ENCODE results near the gene MTHFD2L.

MTHFD2L gene

DNA sequence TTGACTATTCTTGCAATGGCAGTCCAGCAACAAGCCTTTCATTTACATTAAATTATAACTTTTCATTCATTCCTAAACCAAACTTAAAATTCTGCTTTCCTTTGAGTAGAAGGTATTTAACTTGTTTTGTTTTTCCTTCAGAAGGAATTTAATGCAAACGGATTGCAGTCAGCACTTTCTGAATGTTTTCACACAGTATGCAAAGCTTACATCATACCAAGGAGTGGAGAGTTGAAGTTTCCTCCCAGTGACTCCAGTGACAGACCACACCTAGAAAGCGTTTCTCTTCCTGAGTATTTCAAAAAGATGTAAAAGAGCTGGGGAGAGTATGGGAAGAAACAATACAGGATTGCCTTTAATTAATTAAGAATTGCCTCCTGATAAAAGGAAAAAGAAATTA, 158.5 kb downstream of the MTHFD2L start:
- no peak overlapping the region for H3K4me3 Mint-ChIP-seq
- H3K4me1 Mint-ChIP-seq, result no peaks in the 10 kb centered on the region
- no peaks in the 10 kb centered on the region for H3K36me3 Mint-ChIP-seq
- H3K9me3 Mint-ChIP-seq, result no peaks in the 10 kb centered on the region
- H3K27me3 Mint-ChIP-seq, result no peaks in the 10 kb centered on the region
- H3K27ac Mint-ChIP-seq, result no peak overlapping the region

DNA sequence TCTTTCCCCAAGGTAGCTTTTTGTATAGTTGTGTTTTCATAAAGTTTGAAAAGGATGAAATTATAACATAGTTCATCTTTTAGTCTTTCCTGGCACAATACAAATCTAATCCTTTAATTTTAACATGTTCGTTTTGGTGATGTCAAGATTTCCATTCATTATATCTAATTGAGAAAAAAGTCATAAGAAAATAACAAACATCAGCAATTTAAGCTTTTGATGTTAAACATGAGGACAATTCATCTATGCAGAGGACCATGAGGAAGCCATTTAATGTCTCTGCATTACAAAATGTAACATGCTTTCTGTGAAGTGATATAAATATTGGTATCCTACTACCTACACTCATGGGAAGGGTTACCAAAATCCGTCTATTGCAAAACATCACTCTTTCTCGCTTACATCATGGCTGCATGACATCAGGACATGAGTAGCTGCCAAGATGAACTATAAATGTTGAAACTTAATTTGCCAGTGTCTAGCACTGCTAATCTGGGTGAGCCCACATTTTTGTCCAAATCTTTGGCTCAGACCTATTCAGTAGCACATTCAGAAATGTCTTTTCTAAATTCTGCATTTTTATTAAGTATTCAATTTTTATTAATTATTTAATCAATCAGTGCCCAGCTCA, 159.8 kb downstream of the MTHFD2L start:
- no peaks in the 10 kb centered on the region for H3K36me3 Mint-ChIP-seq
- H3K27me3 Mint-ChIP-seq, result no peaks in the 10 kb centered on the region
- no peaks in the 10 kb centered on the region for H3K4me1 Mint-ChIP-seq
- no peaks in the 10 kb centered on the region for H3K9me3 Mint-ChIP-seq
- no peak overlapping the region for H3K27ac Mint-ChIP-seq
- H3K4me3 Mint-ChIP-seq, result no peak overlapping the region

DNA sequence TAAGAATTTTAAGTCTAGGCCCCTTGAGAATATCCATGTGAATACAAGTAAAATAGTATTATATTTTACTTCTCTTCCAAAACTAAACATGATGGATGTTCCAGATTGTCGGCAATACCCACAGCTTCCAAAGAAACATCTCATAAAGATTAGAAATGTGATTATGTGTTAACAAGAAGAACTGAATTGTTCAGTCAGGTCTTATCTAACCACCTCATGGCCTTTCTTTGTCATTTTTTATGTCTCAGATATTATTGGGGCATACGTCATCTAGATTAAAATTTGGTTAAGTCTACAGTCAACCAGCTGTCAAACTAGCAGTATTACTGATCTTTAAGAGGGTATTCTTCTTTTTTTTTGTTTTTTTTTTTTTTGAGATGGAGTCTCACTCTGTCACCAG, 160.4 kb downstream of the MTHFD2L start:
- H3K4me1 Mint-ChIP-seq, result no peaks in the 10 kb centered on the region
- no peaks in the 10 kb centered on the region for H3K27me3 Mint-ChIP-seq
- no peaks in the 10 kb centered on the region for H3K36me3 Mint-ChIP-seq
- no peak overlapping the region for H3K27ac Mint-ChIP-seq
- no peaks in the 10 kb centered on the region for H3K9me3 Mint-ChIP-seq
- no peak overlapping the region for H3K4me3 Mint-ChIP-seq

DNA sequence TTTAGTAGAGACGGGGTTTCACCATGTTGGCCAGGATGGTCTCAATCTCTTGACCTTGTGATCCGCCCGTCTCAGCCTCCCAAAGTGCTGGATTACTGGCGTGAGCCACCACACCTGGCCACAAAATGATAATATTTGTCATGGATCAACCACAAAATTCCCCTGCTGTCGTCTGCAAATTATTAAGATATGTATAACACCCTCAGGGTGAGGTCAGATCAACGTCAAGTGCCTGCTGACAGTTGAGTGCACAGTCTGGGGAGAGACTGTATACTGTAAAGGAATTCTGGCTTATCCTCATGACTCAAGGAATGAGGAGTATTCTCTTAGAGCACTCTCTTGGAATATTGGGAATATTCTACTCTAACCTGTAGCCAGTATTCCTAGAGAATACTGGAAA, 161.6 kb downstream of the MTHFD2L start:
- Mint-ChIP-seq H3K27me3 (peaks cover 4% of the 10 kb centered on the region), H3K36me3 (no peaks in the 10 kb centered on the region), H3K27ac (no peak overlapping the region), H3K4me1 (no peaks in the 10 kb centered on the region), H3K9me3 (no peaks in the 10 kb centered on the region), H3K4me3 (no peak overlapping the region)

DNA sequence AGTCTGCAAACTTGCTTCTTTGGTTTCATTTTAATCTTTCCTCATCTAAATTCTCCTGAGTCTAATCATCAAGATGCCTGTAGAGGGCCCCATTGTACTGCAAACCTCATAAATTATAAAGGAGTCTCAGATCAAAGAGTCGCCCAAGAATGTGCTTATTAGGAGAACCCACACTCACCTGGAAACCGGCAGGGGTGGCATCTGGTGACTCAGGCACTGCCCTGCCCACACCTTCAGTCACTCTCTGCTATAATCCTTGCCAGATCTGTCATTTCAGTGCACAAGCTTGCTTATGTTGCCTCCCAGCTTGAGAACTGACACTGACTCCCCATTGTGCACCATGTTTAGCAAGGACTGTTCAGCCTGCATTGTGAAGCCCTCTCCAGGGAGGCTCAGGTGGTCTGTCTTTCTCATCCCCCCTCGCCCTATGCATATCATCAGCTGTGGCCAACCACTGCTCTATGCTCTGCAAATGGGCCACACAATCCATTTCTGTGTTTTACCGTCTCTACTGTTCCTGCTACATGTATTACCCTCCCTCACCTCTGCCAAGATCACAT, 162.7 kb downstream of the MTHFD2L start:
- Mint-ChIP-seq H3K4me1 (no peaks in the 10 kb centered on the region), H3K27me3 (peaks cover 4% of the 10 kb centered on the region), H3K9me3 (no peaks in the 10 kb centered on the region), H3K4me3 (no peak overlapping the region), H3K36me3 (no peaks in the 10 kb centered on the region), H3K27ac (no peak overlapping the region)

DNA sequence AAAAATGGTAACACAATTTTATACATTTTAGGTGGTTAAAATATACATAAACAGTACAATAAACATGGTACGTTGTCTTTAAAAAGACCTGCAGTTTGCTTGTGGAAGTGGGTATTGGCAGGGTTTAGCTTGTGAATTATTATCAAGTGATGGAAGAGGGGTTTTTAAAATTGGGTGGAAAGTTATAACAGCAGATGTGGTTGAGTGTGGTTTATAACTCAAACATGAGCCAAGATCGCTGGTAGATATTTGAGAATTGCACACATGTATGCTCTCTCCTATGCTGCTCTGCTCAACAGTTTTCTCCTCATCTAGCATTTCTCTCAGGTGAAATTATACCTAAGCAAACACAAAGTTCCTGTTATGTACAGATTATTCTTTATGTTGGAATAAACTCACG, 164.4 kb downstream of the MTHFD2L start:
- H3K4me3 Mint-ChIP-seq, result no peak overlapping the region
- H3K9me3 Mint-ChIP-seq, result no peaks in the 10 kb centered on the region
- H3K27ac Mint-ChIP-seq, result no peak overlapping the region
- H3K36me3 Mint-ChIP-seq, result no peaks in the 10 kb centered on the region
- peaks cover 4% of the 10 kb centered on the region for H3K27me3 Mint-ChIP-seq
- H3K4me1 Mint-ChIP-seq, result no peaks in the 10 kb centered on the region

DNA sequence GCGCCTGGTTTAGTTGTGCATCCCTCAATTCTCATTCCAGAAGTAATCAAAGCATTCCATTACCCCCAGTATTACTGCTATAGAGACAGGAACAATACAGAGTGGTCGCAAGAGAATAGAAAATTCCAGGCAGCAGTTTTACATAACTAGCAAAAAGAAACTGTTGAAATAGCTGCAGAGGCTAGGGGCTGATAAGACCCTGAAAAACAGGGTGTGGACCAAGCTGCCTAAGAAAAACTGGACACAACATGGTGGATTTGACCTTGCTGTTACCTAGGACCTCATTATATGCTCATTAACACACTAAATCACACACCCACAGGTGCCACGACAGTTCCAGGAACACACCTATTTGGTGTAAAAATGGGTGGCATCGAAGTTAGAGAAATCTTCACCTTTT, 165.7 kb downstream of the MTHFD2L start:
- no peaks in the 10 kb centered on the region for H3K4me1 Mint-ChIP-seq
- H3K27me3 Mint-ChIP-seq, result peaks cover 8% of the 10 kb centered on the region
- H3K27ac Mint-ChIP-seq, result no peak overlapping the region
- H3K4me3 Mint-ChIP-seq, result no peak overlapping the region
- H3K36me3 Mint-ChIP-seq, result no peaks in the 10 kb centered on the region
- no peaks in the 10 kb centered on the region for H3K9me3 Mint-ChIP-seq

DNA sequence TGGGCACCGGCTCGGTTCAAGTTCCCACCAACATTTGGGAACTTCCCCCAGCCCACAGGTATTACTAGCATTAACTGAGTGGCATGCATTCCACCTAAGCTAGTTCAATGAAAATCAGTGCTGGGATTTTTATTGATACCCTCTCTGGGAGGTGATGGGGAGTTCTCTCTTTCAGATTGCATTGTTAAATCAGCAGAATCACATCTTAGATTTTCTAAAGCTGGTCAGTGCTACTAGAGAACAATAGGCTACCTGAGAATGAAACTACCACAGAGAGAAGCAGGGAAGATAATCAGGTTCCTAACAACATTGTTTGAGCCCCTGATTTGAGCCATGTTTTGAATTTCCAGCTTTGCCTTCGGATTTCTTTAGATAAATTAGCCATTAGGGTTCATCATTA, 166.3 kb downstream of the MTHFD2L start:
- Mint-ChIP-seq H3K4me1 (no peaks in the 10 kb centered on the region), H3K36me3 (no peaks in the 10 kb centered on the region), H3K27me3 (peaks cover 10% of the 10 kb centered on the region), H3K4me3 (no peak overlapping the region), H3K9me3 (no peaks in the 10 kb centered on the region), H3K27ac (no peak overlapping the region)

DNA sequence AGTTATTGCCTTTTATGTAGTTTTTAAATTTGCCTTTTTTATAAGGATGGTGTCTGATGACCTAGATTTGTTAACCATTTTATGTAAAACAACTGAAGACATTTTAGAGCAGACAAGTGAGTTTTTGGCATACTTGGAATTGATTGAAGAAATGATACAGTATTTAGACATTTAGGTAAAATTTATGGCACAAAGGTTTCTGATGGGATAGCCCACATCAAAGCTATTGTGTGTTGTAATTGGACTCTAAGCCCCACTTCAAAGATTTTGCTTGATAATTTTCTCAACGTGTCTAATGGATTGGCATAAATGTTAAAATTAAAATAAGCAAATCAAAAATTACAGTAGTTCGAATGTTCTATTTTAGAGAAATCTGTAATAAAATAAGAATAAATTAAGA, 168.0 kb downstream of the MTHFD2L start:
- Mint-ChIP-seq H3K9me3 (no peaks in the 10 kb centered on the region), H3K27me3 (peaks cover 10% of the 10 kb centered on the region), H3K27ac (no peak overlapping the region), H3K4me3 (no peak overlapping the region), H3K36me3 (no peaks in the 10 kb centered on the region), H3K4me1 (no peaks in the 10 kb centered on the region)

DNA sequence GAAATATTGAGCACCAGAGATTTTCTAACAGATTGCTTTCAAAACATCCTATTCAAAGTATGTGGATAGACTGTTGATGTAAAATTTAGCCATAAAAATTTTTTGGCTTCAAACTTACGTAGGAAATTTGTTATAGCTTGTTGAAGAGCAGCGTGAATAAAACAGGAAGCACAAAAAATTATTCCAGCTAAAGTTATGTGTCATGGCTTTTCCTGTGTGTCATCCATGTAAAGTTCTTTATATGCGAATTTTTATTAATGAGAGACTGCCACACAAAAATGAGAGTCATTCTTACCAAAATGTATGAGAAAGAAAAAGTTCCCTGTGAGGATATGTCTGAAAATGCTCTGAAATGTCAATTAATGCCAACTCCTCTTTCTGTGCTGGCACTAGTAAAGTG, 169.8 kb downstream of the MTHFD2L start:
- Mint-ChIP-seq H3K9me3 (no peaks in the 10 kb centered on the region), H3K27ac (no peak overlapping the region), H3K36me3 (no peaks in the 10 kb centered on the region), H3K27me3 (peaks cover 11% of the 10 kb centered on the region), H3K4me1 (no peaks in the 10 kb centered on the region), H3K4me3 (no peak overlapping the region)

DNA sequence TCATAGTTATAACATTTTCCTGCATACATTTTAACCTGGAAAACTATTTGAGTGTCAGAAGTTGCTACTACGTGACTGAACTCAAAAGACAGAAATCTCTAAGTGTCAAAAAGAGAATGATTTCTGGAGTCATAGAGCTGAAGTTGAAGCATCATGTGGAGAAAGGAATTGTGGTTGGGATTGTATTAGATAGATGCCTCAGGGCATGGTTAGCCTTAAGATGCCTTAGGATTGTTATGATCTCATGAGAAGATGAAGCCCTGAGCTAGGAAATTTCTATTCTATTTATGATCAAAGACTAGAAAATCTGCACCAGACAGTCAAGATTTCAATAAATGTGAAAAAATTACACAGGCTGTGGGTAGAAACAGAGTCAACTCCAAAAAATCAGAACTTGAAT, 170.6 kb downstream of the MTHFD2L start:
- Mint-ChIP-seq H3K9me3 (no peaks in the 10 kb centered on the region), H3K27ac (no peak overlapping the region), H3K4me3 (no peak overlapping the region), H3K36me3 (no peaks in the 10 kb centered on the region), H3K4me1 (no peaks in the 10 kb centered on the region), H3K27me3 (peaks cover 10% of the 10 kb centered on the region)

DNA sequence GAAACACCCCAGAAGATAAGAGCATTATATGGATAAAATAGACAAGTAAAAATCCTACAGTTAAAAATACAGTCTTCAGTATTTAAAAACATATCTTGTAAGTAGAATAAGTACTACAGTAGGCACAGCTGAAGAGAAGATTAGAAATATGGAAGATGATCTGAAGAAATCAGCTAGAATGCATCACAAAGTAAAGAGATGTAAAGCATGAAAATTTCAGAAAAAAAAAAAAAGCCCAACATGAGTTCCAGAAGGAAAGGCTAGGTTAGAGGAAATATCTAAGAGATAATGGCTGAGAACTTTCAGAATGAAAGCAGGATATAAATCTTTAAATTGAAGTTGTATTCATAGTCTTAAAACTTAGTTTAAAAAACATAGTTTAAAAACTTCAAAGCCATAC, 171.4 kb downstream of the MTHFD2L start:
- no peak overlapping the region for H3K27ac Mint-ChIP-seq
- no peaks in the 10 kb centered on the region for H3K4me1 Mint-ChIP-seq
- H3K27me3 Mint-ChIP-seq, result peaks cover 8% of the 10 kb centered on the region
- no peak overlapping the region for H3K4me3 Mint-ChIP-seq
- H3K9me3 Mint-ChIP-seq, result no peaks in the 10 kb centered on the region
- peaks cover under 1% of the 10 kb centered on the region for H3K36me3 Mint-ChIP-seq

DNA sequence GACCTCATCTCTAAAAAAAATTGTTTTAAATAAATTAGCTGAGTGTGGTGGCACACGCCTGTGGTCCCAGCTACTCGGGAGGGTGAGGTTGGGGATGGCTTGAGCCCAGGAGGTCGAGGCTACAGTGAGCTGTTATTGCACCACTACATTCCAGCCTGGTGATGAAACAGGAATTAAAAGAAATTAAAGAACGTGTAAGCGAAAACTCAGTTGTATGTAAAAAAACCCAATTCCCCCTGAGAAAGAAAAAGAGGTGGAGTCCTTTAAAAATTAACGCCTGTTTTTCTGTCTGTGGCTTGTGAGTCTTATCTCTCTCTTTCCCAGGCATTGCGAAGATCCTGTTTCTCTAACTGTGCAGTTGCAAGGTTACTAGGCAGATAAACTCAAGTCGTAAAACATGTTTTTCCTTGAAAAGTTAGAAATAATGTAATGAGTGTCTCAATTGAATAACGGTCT, 172.4 kb downstream of the MTHFD2L start:
- Mint-ChIP-seq H3K4me3 (no peak overlapping the region), H3K27me3 (peaks cover 11% of the 10 kb centered on the region), H3K9me3 (no peaks in the 10 kb centered on the region), H3K36me3 (peaks cover 1% of the 10 kb centered on the region), H3K27ac (no peak overlapping the region), H3K4me1 (no peaks in the 10 kb centered on the region)

DNA sequence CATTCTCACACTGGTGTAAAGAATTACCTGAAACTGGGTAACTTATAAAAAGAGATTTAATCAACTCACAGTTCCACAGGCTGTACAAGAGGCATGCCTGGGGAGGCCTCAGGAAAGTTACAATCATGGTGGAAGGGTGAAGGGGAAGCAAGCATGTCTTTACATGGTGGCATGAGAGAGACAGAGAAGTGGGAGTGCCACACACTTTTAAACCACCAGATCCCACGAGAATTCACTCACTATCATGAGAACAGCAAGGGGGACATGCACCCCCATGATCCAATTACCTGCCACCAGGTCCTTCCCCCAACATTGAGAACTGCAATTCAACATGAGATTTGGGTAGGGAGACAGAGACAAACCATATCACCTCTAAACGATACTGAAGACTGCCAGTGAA, 173.3 kb downstream of the MTHFD2L start:
- Mint-ChIP-seq H3K27ac (no peak overlapping the region), H3K27me3 (peaks cover 11% of the 10 kb centered on the region), H3K4me1 (no peaks in the 10 kb centered on the region), H3K9me3 (no peaks in the 10 kb centered on the region), H3K4me3 (no peak overlapping the region), H3K36me3 (peaks cover 1% of the 10 kb centered on the region)

DNA sequence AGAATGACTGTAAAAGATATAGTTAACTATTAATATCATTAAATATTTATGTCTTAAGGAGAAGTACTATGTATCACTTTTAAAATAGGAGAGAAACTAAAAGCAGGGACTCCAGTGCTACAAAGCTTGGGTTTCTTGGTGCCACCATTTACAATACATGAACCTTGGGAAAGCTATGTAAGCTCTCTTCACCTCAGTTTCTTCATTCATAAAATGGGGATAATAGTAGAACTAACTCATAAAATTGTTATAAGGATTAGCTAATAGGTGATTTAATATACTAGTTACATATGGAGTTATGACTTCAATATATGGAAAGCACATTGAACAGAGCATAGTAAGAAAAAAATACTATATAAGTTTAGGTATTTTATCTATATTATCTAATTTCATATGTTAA, 174.0 kb downstream of the MTHFD2L start:
- peaks cover 11% of the 10 kb centered on the region for H3K27me3 Mint-ChIP-seq
- H3K27ac Mint-ChIP-seq, result no peak overlapping the region
- H3K4me3 Mint-ChIP-seq, result no peak overlapping the region
- peaks cover 1% of the 10 kb centered on the region for H3K36me3 Mint-ChIP-seq
- H3K9me3 Mint-ChIP-seq, result no peaks in the 10 kb centered on the region
- H3K4me1 Mint-ChIP-seq, result no peaks in the 10 kb centered on the region

DNA sequence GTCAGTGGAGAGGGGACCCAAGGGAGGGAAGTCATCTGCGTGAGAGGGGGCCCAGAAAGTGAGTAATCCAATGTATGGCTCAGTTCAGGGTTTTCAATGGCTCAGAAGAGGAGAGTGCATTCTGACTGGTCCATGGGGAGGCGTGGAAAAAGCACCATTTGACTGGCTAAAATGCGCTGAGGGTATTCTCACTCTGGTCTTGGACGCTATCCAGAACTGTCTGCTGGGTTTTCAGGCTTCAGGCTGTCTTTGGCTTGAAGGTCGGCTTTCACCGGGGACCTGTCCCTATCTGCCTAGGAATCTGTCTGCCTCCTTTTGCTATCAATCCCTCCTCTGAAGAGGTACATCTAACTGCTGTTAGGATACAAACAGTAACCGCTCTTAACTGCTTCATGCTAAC, 176.7 kb downstream of the MTHFD2L start:
- Mint-ChIP-seq H3K9me3 (no peaks in the 10 kb centered on the region), H3K27ac (no peak overlapping the region), H3K27me3 (peaks cover 5% of the 10 kb centered on the region), H3K4me1 (no peaks in the 10 kb centered on the region), H3K36me3 (peaks cover 1% of the 10 kb centered on the region), H3K4me3 (no peak overlapping the region)

Data from activated naive CD4-positive, alpha-beta T cell treated with anti-CD3 and anti-CD28 coated beads, Interleukin-2, amount 50 U/mL, for 24 hours (primary cell).